Endodermal cell (in vitro differentiated cells): ENCODE measurements around the gene MYH7. TPM values are rescaled to one million over a fixed set of nuclear protein-coding genes. Genes with fewer than 3 reads are reported as not detected.

ENCODE experiments used
- DNase-seq: peaks from one replicate; pipeline ENCODE4 v3.0.0-alpha.2; 2017
- H3K27ac ChIP-seq: 2 replicates; pipeline ENCODE4 v1.5.1; 2013; ENCODE audit warnings: mild to moderate bottlenecking, low read depth, low read length, moderate library complexity
- H3K27me3 ChIP-seq: 2 replicates; pipeline ENCODE4 v1.6.1; 2013; ENCODE audit warnings: mild to moderate bottlenecking, low read length, moderate library complexity; ENCODE audit not compliant: insufficient read depth, control insufficient read depth, poor library complexity, severe bottlenecking
- H3K36me3 ChIP-seq: 2 replicates; pipeline ENCODE4 v1.7.0; 2013; ENCODE audit warnings: mild to moderate bottlenecking, low read length, moderate library complexity; ENCODE audit not compliant: control insufficient read depth, insufficient read depth
- H3K4me1 ChIP-seq: one replicate; pipeline ENCODE4 v1.7.0; 2013; ENCODE audit warnings: low read length; ENCODE audit not compliant: control insufficient read depth, insufficient read depth
- H3K4me3 ChIP-seq: 2 replicates; pipeline ENCODE4 v1.5.1; 2013; ENCODE audit warnings: mild to moderate bottlenecking, low read length, moderate library complexity
- H3K9ac ChIP-seq: 2 replicates; pipeline ENCODE4 v1.6.1; 2013; ENCODE audit warnings: mild to moderate bottlenecking, low read length, moderate library complexity; ENCODE audit not compliant: poor library complexity, severe bottlenecking; ENCODE audit errors: extremely low read depth
- H3K9me3 ChIP-seq: 2 replicates; pipeline ENCODE4 v1.6.1; 2013; ENCODE audit warnings: mild to moderate bottlenecking, low read length, moderate library complexity; ENCODE audit not compliant: control insufficient read depth
- H3K27ac Mint-ChIP-seq: 2 replicates; pipeline ENCODE4 v1.8.0; 2020; ENCODE audit warnings: mixed read lengths
- H3K27me3 Mint-ChIP-seq: 2 replicates; pipeline ENCODE4 v1.8.0; 2021; ENCODE audit warnings: mild to moderate bottlenecking, mixed read lengths; ENCODE audit not compliant: insufficient read depth
- H3K36me3 Mint-ChIP-seq: 2 replicates; pipeline ENCODE4 v1.8.0; 2020; ENCODE audit warnings: low read depth, mixed read lengths
- H3K4me1 Mint-ChIP-seq: 2 replicates; pipeline ENCODE4 v1.8.0; 2020; ENCODE audit warnings: mixed read lengths
- H3K4me3 Mint-ChIP-seq: 2 replicates; pipeline ENCODE4 v1.8.0; 2020; ENCODE audit warnings: mild to moderate bottlenecking, moderate library complexity, mixed read lengths
- H3K9me3 Mint-ChIP-seq: 2 replicates; pipeline ENCODE4 v1.8.0; 2020; ENCODE audit warnings: mild to moderate bottlenecking, mixed read lengths
- CTCF ChIP-seq: fragments of 200-600 bp; sonication (generic); conservative IDR thresholded peaks from 2 replicates; pipeline ENCODE4 v1.5.0; 2021; ENCODE audit warnings: antibody characterized with exemption, mild to moderate bottlenecking
- WGBS, 2 experiments: methylation state at CpG; one replicate each; pipeline versions ENCODE4 v1.1.5 to v1.1.7; 2013; ENCODE audit warnings: missing lambda C conversion rate in 2 of 2, mixed read lengths in 1 of 2; ENCODE audit not compliant: insufficient coverage in 1 of 2, insufficient read length in 1 of 2; 5-methylcytosine and 5-hydroxymethylcytosine counted together
- total RNA-seq, 2 donors: library from RNA; stranded (reverse); fragmentation: NEBNext Ultra II Directional in 1 of 2; extraction: Animal tissue kit (Norgen Biotek cat#: 25700) in 1 of 2; gene quantifications; 2 replicates in 1 of 2; 3 replicates in 1 of 2; pipeline ENCODE4 v1.2.1, GENCODE V29; 2021

The MYH7 gene
- total RNA-seq, 2 donors from 2014 or later: 0.55 TPM; not detected in 1

- no peak for DNase-seq
- no peaks in the 10 kb centered on the region for H3K4me1 Mint-ChIP-seq
Measured at GRCh38 chr14:23406725-23407355, 28.6 kb downstream of the MYH7 start.

GRCh38 chr14:23406244-23406643 lies 29.2 kb downstream of the MYH7 start:
- Mint-ChIP-seq H3K4me1 (no peaks in the 10 kb centered on the region), H3K36me3 (no peaks in the 10 kb centered on the region), H3K27ac (no peak overlapping the region), H3K4me3 (no peak overlapping the region), H3K27me3 (peaks cover 50% of the 10 kb centered on the region), H3K9me3 (no peaks in the 10 kb centered on the region)
- H3K9ac ChIP-seq: no peak overlapping the region
- no peaks in the 10 kb centered on the region for H3K4me1 ChIP-seq
- H3K27me3 ChIP-seq: peaks cover 8% of the 10 kb centered on the region
- no peaks in the 10 kb centered on the region for H3K36me3 ChIP-seq
- no peaks in the 10 kb centered on the region for H3K9me3 ChIP-seq
- H3K4me3 ChIP-seq: no peak overlapping the region
- TF ChIP-seq CTCF: no peak
- no peak for DNase-seq
- no peak overlapping the region for H3K27ac ChIP-seq
- WGBS, 2 experiments: 54 to 68% methylated on average over 2 to 4 of the region's 4 CpGs

More at GRCh38 chr14:23406725-23407355, 28.6 kb downstream of the MYH7 start:
- H3K9me3 ChIP-seq: no peaks in the 10 kb centered on the region
- Mint-ChIP-seq H3K4me3 (no peak overlapping the region), H3K27me3 (peaks cover 44% of the 10 kb centered on the region), H3K9me3 (no peaks in the 10 kb centered on the region), H3K27ac (no peak overlapping the region), H3K36me3 (no peaks in the 10 kb centered on the region)
- no peak overlapping the region for H3K27ac ChIP-seq
- 88% methylated on average over 13 to 15 of the region's 15 CpGs for WGBS, 2 experiments
- peaks cover 8% of the 10 kb centered on the region for H3K27me3 ChIP-seq
- H3K4me3 ChIP-seq: no peak overlapping the region
- TF ChIP-seq CTCF: no peak
- no peak overlapping the region for H3K9ac ChIP-seq
- H3K36me3 ChIP-seq: no peaks in the 10 kb centered on the region
- no peaks in the 10 kb centered on the region for H3K4me1 ChIP-seq

- Histone ChIP-seq H3K4me1 (no peaks in the 10 kb centered on the region), H3K9ac (no peak overlapping the region), H3K4me3 (no peak overlapping the region), H3K9me3 (no peaks in the 10 kb centered on the region), H3K36me3 (no peaks in the 10 kb centered on the region), H3K27ac (no peak overlapping the region), H3K27me3 (peaks cover 8% of the 10 kb centered on the region)
- H3K27me3 Mint-ChIP-seq: peaks cover 50% of the 10 kb centered on the region
- no peak for DNase-seq
- WGBS, 2 experiments: 90 to 95% methylated on average over 13 of the region's 13 CpGs
- no peak overlapping the region for H3K4me3 Mint-ChIP-seq
- no peaks in the 10 kb centered on the region for H3K4me1 Mint-ChIP-seq
- no peaks in the 10 kb centered on the region for H3K9me3 Mint-ChIP-seq
- H3K27ac Mint-ChIP-seq: no peak overlapping the region
- no peak for TF ChIP-seq CTCF
- H3K36me3 Mint-ChIP-seq: no peaks in the 10 kb centered on the region
Measured at GRCh38 chr14:23405516-23406025, 29.9 kb downstream of the MYH7 start.
